GM10266 (cell line): ENCODE results near the gene PRDM16.

Source experiments
- DNase-seq: peaks from one replicate; pipeline ENCODE4 v3.0.0; 2012; ENCODE audit errors: extremely low spot score
- CTCF ChIP-seq: IDR thresholded peaks from 2 replicates; pipeline ENCODE4 v1.5.1; 2012; ENCODE audit warnings: mild to moderate bottlenecking, low read depth; ENCODE audit not compliant: control insufficient read depth, insufficient read depth; ENCODE audit errors: missing control alignments

PRDM16 gene

GRCh38 chr1:3318329-3318728 lies 249.3 kb downstream of the PRDM16 start:
- no peak for TF ChIP-seq CTCF
- no peak for DNase-seq

GRCh38 chr1:3319874-3320245 lies 250.9 kb downstream of the PRDM16 start:
- peak; percentile 58 for DNase-seq
- peak; percentile 45 for TF ChIP-seq CTCF

DNA sequence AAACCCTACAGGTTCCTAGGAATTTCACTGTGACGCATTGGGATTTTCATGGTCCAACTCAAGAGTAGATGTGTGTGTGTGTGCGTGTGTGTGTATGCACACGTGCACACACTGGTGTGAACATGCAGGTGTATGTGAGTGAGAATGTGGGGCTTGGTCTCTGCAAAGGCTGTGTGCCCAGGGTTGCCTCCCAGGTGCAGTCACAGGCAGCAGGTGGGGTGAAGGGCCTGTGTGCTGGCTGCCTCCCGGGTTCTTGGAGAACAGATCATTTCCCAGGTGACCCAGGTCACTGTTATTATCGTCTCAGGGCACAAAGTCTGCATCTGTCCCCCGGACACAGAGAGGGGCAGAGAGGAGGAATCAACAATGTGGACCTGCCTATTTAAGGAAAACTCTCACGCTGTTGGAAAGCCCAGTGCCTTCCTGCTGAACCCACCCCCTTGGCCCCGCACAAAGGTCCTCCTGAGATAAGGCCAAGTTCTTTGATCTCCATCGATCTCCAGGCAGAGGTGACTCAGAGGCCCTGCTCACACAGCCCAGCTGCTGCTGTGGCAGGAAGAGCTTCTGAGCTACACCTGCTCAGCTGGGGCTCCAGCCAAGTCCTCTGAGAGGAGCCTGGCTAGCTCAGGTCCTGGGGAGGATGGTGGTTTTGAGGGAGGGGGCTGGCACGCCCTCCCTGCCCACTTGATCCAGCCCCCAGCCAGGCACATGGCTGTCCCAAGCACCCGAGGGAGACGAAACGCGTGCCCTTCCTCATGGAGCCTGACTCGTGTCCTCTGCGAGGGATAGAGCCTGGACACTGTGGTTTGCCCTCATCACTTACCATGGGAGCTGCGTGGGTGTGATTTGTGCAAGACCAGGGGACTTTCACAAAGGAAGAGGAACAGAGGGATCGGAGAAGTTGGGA lies 251.5 kb downstream of the PRDM16 start:
- no peak for TF ChIP-seq CTCF
- DNase-seq, result no peak

- no peak for TF ChIP-seq CTCF
- DNase-seq, result no peak
Measured at GRCh38 chr1:3321559-3322449, 252.8 kb downstream of the PRDM16 start.

DNA sequence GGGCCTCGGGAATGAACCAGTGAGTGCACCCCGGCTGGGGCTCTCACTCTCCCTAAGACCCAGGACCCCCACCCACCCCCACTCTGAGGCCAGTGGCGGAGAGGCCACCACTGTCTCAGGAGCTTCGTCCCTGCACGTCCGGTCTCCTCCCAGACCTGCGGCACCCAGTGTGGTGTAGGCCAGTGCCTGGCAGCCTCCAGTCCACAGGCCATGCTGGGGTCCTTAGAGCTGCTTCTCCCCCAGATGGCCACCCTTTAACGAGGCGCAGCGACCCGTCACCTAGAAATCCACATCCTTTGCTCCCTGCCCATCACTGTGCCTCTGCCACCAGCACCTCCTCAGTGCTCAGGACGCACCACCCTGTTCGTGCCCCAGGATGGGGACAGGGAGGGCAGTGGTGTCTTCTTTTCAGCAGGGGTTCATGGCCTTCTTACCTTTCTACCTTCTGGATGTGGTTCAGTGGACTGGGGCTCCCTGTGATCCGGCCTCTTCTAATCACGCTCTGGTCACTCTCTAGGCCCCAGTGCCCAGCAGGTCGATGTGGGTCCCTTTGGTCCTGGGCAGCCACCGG lies 253.5 kb downstream of the PRDM16 start:
- DNase-seq, result no peak
- no peak for TF ChIP-seq CTCF

- TF ChIP-seq CTCF, result no peak
Measured at GRCh38 chr1:3323021-3323795, 254.2 kb downstream of the PRDM16 start.

More at GRCh38 chr1:3323021-3323795, 254.2 kb downstream of the PRDM16 start:
- DNase-seq, result no peak
